Astrocyte (in vitro differentiated cells and primary cell): ENCODE results near the gene ATP5F1D.

ENCODE experiments used
- CTCF ChIP-seq: IDR thresholded peaks from 2 replicates; pipeline ENCODE4 v1.5.1; 2011; ENCODE audit warnings: low read depth, mild to moderate bottlenecking, inconsistent platforms, low read length, moderate library complexity; ENCODE audit not compliant: insufficient read depth
- EZH2 ChIP-seq: IDR thresholded peaks from 2 replicates; pipeline ENCODE4 v1.6.1; 2012; ENCODE audit warnings: mild to moderate bottlenecking, low read length, inconsistent platforms; ENCODE audit not compliant: insufficient read depth

GRCh38 chr19:1237754-1238368 lies 3.7 kb upstream of the ATP5F1D start, which contains the start of gene CBARP:
- TF ChIP-seq CTCF (no peak), EZH2 (no peak)
